SK-N-DZ (cell line): ENCODE data around the gene TBC1D1.

Source experiments
- DNase-seq: peaks from one replicate; pipeline ENCODE4 v3.0.0-alpha.2; 2015; ENCODE audit warnings: low spot score

The TBC1D1 gene

GRCh38 chr4:37924946-37925345 lies 34.1 kb downstream of the TBC1D1 start:
- no peak for DNase-seq

GRCh38 chr4:37927434-37927833 lies 36.5 kb downstream of the TBC1D1 start:
- DNase-seq = no peak

- DNase-seq = no peak
These were observed 37.8 kb downstream of the TBC1D1 start for GRCh38 chr4:37928426-37929416.

GRCh38 chr4:37934096-37934495 lies 43.2 kb downstream of the TBC1D1 start:
- no peak for DNase-seq

GRCh38 chr4:37934609-37935008 lies 43.7 kb downstream of the TBC1D1 start:
- no peak for DNase-seq

- no peak for DNase-seq
These were observed 44.1 kb downstream of the TBC1D1 start for GRCh38 chr4:37935026-37935425.

- DNase-seq = no peak
These were observed 46.1 kb downstream of the TBC1D1 start for GRCh38 chr4:37936889-37937498.

GRCh38 chr4:37938208-37938607 lies 47.3 kb downstream of the TBC1D1 start:
- no peak for DNase-seq

- DNase-seq = no peak
These were observed 55.8 kb downstream of the TBC1D1 start for GRCh38 chr4:37946503-37947179.

- no peak for DNase-seq
These were observed 57.7 kb downstream of the TBC1D1 start for GRCh38 chr4:37948542-37948941.

GRCh38 chr4:37949636-37950426 lies 58.9 kb downstream of the TBC1D1 start:
- DNase-seq = no peak

- no peak for DNase-seq
These were observed 60.8 kb downstream of the TBC1D1 start for GRCh38 chr4:37951461-37952352.

GRCh38 chr4:37953156-37953555 lies 62.3 kb downstream of the TBC1D1 start:
- DNase-seq = no peak

- DNase-seq = no peak
These were observed 62.9 kb downstream of the TBC1D1 start for GRCh38 chr4:37953620-37954293.

- no peak for DNase-seq
These were observed 66.1 kb downstream of the TBC1D1 start for GRCh38 chr4:37956941-37957340.

- no peak for DNase-seq
These were observed 68.0 kb downstream of the TBC1D1 start for GRCh38 chr4:37958932-37959331.

GRCh38 chr4:37960098-37960497 lies 69.2 kb downstream of the TBC1D1 start, which contains the start of gene PTTG2:
TSS of gene PTTG2 (plus strand) at chr4:37960398. CDS start at chr4:37960435, 37 bp downstream.
- no peak for DNase-seq

- DNase-seq = no peak
These were observed 70.0 kb downstream of the TBC1D1 start for GRCh38 chr4:37960679-37961450.
